Kidney (tissue), 14 donors: ENCODE data around the gene STEAP2. TPM values are rescaled to one million over a fixed set of nuclear protein-coding genes. Genes with fewer than 3 reads are reported as not detected.

Source experiments
- DNase-seq, 5 donors: peaks; one replicate each; pipeline ENCODE4 v3.0.0-alpha.2; 2013 to 2020
- FAIRE-seq: peaks from 2 replicates; lab custom pipeline; 2012; peaks lifted over from hg19 to GRCh38; lab: Jason Lieb, UNC
- H3K27ac ChIP-seq, 2 donors: one replicate each; pipeline ENCODE4 v1.7.0; 2013; ENCODE audit warnings: low read depth in 2 of 2, low read length in 2 of 2, inconsistent platforms in 1 of 2
- H3K27me3 ChIP-seq: one replicate; pipeline ENCODE4 v1.7.1; 2013; ENCODE audit warnings: low read length, inconsistent platforms; ENCODE audit not compliant: control insufficient read depth, insufficient read depth
- H3K36me3 ChIP-seq, 3 donors: one replicate each; pipeline versions ENCODE4 v1.7.0 to v1.7.1; 2013; ENCODE audit warnings: low read length in 3 of 3, control low read depth in 1 of 3, inconsistent platforms in 1 of 3; ENCODE audit not compliant: insufficient read depth in 3 of 3, control insufficient read depth in 2 of 3
- H3K4me1 ChIP-seq, 3 donors: one replicate each; pipeline versions ENCODE4 v1.7.0 to v1.7.1; 2013; ENCODE audit warnings: low read length in 3 of 3, inconsistent platforms in 1 of 3, low read depth in 1 of 3; ENCODE audit not compliant: control insufficient read depth in 2 of 3, insufficient read depth in 2 of 3
- H3K4me3 ChIP-seq, 3 donors: one replicate each; pipeline versions ENCODE4 v1.7.0 to v1.8.1; 2013; ENCODE audit warnings: low read length in 3 of 3, control low read depth in 1 of 3, inconsistent platforms in 1 of 3
- H3K9ac ChIP-seq, 3 donors: one replicate each; pipeline versions ENCODE4 v1.7.0 to v1.7.1; 2013; ENCODE audit warnings: low read length in 3 of 3, control low read depth in 1 of 3, inconsistent platforms in 1 of 3
- H3K9me3 ChIP-seq, 3 donors: one replicate each; pipeline versions ENCODE4 v1.7.0 to v1.7.1; 2013; ENCODE audit warnings: low read length in 3 of 3, control low read depth in 1 of 3, inconsistent platforms in 1 of 3; ENCODE audit not compliant: control insufficient read depth in 2 of 3, insufficient read depth in 1 of 3
- CTCF ChIP-seq: IDR thresholded peaks from 3 replicates; pipeline ENCODE4 v1.5.1; 2012; ENCODE audit warnings: mild to moderate bottlenecking, moderate library complexity, borderline replicate concordance; ENCODE audit not compliant: insufficient read depth; ENCODE audit errors: extremely low read depth
- intact Hi-C: fragments of 100-400 bp; cut with DNase I; formaldehyde crosslinking; loops from one replicate; pipeline ENCODE4 v1.11.1; 2022
- polyA plus RNA-seq: library from polyadenylated mRNA; stranded (reverse); fragments of 350-450 nt; fragmentation: Illumina TruSeq; extraction: RNeasy Lipid Tissue Mini Kit (QIAGEN cat#74804); gene quantifications from one replicate; pipeline ENCODE4 v1.2.3, GENCODE V29; 2014; ENCODE audit warnings: low read depth, low replicate concordance; ENCODE audit not compliant: insufficient read depth
- total RNA-seq: library from RNA; stranded (reverse); fragmentation: NEBNext Ultra II Directional; extraction: Animal tissue kit (Norgen Biotek cat#: 25700); gene quantifications from one replicate; pipeline ENCODE4 v1.2.1, GENCODE V29; 2021
- donor health status: control.
- donor health status: control.
- donor health status: control.
- donor health status: control.
- donor health status: control.
- donor health status: DM: yes; HTN: yes; CAD: no.
- donor health status: Normal renal cell carcinoma (clear cell type).

Gene STEAP2
- total and polyA plus RNA-seq, 2 donors from 2014 or later = 8.9 to 15.8 TPM

DNA sequence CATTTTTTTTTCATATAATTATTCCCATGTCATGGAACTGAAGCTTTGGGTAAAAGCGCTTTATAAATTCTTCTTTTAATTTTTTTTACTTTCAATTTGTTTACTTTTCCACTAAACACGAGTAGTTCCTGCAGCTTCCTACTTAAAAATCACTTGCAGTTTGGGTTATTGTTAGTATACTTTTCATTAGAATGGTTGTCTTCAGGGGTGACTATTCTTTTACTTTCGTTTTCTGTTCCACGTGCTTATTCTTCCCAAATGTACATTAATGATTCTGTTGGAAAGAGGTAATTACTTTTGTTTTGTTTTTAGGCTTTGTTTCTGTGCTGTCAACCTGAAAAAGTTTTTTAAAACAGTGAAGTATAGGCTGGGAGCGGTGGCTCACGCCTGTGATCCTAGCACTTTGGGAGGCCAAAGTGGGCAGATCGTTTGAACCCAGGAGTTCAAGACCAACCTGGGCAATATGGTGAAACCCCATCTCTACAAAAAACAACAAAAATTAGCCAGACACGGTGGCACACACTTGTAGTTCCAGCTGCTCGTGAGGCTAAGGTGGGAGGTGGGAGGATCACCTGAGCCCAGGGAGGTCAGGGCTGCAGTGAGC is 28.2 kb downstream of the STEAP2 start:
- H3K4me3 ChIP-seq = no peak overlapping the region
- intact Hi-C loops = no loop called here
- no peaks in the 10 kb centered on the region for H3K9me3 ChIP-seq
- H3K9ac ChIP-seq = no peak overlapping the region
- DNase-seq (no peak), FAIRE-seq (no peak)
- peaks cover 0 to 4% (median 0%) of the 10 kb centered on the region in 3 donors for H3K4me1 ChIP-seq
- no peak for TF ChIP-seq CTCF
- H3K27ac ChIP-seq = no peak overlapping the region
- H3K36me3 ChIP-seq = no peaks in the 10 kb centered on the region
- H3K27me3 ChIP-seq = no peaks in the 10 kb centered on the region

GRCh38 chr7:90242369-90243168 is 31.0 kb downstream of the STEAP2 start:
- Histone ChIP-seq H3K27me3 (no peaks in the 10 kb centered on the region), H3K9ac (no peak overlapping the region), H3K4me3 (no peak overlapping the region), H3K9me3 (no peaks in the 10 kb centered on the region), H3K4me1 (peaks cover 0 to 7% (median 0%) of the 10 kb centered on the region in 3 donors), H3K27ac (no peak overlapping the region), H3K36me3 (no peaks in the 10 kb centered on the region)
- intact Hi-C loops = no loop called here
- DNase-seq (no peak), FAIRE-seq (no peak)
- no peak for TF ChIP-seq CTCF

DNA sequence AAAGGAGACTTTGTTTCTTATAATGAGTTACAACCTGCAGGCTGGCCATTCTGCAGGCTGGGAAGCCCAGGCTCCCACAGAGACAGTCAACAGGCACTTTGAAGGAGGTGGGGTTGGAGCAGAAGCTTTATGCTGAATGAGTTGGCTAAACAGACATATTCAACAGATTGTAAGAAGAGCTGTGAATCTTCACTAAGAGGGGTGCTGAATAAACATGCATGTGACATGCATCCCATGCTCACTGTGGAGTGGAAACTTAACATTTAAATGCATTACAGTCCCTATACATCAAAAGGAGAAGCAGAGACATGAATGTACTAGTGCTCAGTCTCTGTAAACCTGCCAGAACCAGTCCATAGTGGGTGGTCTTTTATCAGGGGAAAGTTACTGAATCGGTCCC is 32.0 kb downstream of the STEAP2 start:
- FAIRE-seq (no peak), DNase-seq (no peak)
- H3K4me3 ChIP-seq = no peak overlapping the region
- H3K9me3 ChIP-seq = no peaks in the 10 kb centered on the region
- no peak overlapping the region for H3K9ac ChIP-seq
- intact Hi-C loops = no loop called here
- H3K36me3 ChIP-seq = no peaks in the 10 kb centered on the region
- no peak overlapping the region for H3K27ac ChIP-seq
- no peak for TF ChIP-seq CTCF
- peaks cover 0 to 7% (median 0%) of the 10 kb centered on the region in 3 donors for H3K4me1 ChIP-seq
- no peaks in the 10 kb centered on the region for H3K27me3 ChIP-seq
